WI38 (cell line): ENCODE results near the gene CIB4.

ENCODE experiments used
- H3K4me3 ChIP-seq: 2 replicates; pipeline ENCODE4 v1.5.1; 2011; ENCODE audit warnings: low read depth, mild to moderate bottlenecking, control low read depth, low read length
- TF ChIP-seq, protein P1 (sequence below): IDR thresholded peaks from 2 replicates; pipeline ENCODE4 v1.5.1; 2012; ENCODE audit warnings: low read depth, mild to moderate bottlenecking, control low read depth, low read length

CIB4 gene

DNA sequence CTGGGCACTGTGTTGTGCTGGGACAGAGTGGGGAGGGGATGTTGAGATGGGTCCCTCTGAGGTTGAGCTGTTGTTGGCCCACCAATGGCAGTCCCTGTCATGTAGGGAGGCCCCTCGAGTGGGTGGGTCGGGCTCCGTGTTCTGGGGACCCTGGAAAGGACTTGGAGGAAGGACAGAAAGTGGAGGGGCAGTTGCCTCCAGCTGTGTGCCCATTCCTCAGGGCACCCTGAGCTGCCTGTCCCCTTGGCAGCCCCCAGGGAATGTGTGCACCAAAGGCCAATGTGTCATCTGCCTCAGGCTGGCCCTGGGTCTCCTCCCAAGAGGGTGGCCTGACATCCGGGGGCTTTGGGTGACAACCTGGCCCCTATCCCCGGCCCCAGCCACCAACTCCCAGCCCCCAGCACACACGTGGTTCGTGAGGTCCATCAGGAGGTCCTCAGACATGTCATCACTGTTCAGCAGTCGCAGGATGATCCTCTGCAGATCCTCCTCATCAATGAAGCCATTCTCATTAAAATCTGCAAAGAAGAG, 57.7 kb downstream of the CIB4 start:
- TF ChIP-seq, protein P1, sequence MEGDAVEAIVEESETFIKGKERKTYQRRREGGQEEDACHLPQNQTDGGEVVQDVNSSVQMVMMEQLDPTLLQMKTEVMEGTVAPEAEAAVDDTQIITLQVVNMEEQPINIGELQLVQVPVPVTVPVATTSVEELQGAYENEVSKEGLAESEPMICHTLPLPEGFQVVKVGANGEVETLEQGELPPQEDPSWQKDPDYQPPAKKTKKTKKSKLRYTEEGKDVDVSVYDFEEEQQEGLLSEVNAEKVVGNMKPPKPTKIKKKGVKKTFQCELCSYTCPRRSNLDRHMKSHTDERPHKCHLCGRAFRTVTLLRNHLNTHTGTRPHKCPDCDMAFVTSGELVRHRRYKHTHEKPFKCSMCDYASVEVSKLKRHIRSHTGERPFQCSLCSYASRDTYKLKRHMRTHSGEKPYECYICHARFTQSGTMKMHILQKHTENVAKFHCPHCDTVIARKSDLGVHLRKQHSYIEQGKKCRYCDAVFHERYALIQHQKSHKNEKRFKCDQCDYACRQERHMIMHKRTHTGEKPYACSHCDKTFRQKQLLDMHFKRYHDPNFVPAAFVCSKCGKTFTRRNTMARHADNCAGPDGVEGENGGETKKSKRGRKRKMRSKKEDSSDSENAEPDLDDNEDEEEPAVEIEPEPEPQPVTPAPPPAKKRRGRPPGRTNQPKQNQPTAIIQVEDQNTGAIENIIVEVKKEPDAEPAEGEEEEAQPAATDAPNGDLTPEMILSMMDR: no peak
- H3K4me3 ChIP-seq: no peak overlapping the region

GRCh38 chr2:26582890-26583289, 58.3 kb downstream of the CIB4 start:
- no peak overlapping the region for H3K4me3 ChIP-seq
- TF ChIP-seq, protein P1: no peak

- no peak overlapping the region for H3K4me3 ChIP-seq
- TF ChIP-seq, protein P1: no peak
Measured at GRCh38 chr2:26581991-26582842, 58.9 kb downstream of the CIB4 start.

- no peak overlapping the region for H3K4me3 ChIP-seq
- TF ChIP-seq, protein P1: no peak
Measured at GRCh38 chr2:26581266-26581990, 59.7 kb downstream of the CIB4 start.

GRCh38 chr2:26580751-26581150, 60.4 kb downstream of the CIB4 start:
- H3K4me3 ChIP-seq: no peak overlapping the region
- TF ChIP-seq, protein P1: no peak

GRCh38 chr2:26580151-26580550, 61.0 kb downstream of the CIB4 start:
- H3K4me3 ChIP-seq: no peak overlapping the region
- TF ChIP-seq, protein P1: no peak

- no peak overlapping the region for H3K4me3 ChIP-seq
- TF ChIP-seq, protein P1: no peak
Measured at GRCh38 chr2:26579723-26580040, 61.5 kb downstream of the CIB4 start.
